Measurements from ENCODE around the gene RAB6A.

The RAB6A gene

GRCh38 chr11:73663604-73664495 is 97.0 kb downstream of the RAB6A start:
- no peak for TF ChIP-seq REST (IDR thresholded peaks at IDR 0.05; ENCODE audit: insufficient replicate concordance, low read depth)
- TF ChIP-seq GABPA (IDR thresholded peaks at IDR 0.05; ENCODE audit: low read depth): no peak
- no peak for TF ChIP-seq CTCF (IDR thresholded peaks at IDR 0.05; ENCODE audit: insufficient read depth, low read length)
- no peak for TF ChIP-seq POLR2AphosphoS5 (IDR thresholded peaks at IDR 0.05; ENCODE audit: low read depth)
- no peaks in the 10 kb centered on the region for H3K27me3 ChIP-seq (ENCODE audit: insufficient read depth, poor library complexity, severe bottlenecking)
- DNase-seq (ENCODE audit: low read depth in 1 of 2, low spot score in 1 of 2): no peak
- no peak overlapping the region for H3K4me3 ChIP-seq (replicated peaks; ENCODE audit: insufficient read depth, low read length)
- H3K27ac ChIP-seq (replicated peaks): no peak overlapping the region

GRCh38 chr11:73662445-73663157 is 98.3 kb downstream of the RAB6A start:
- Histone ChIP-seq H3K4me3 (replicated peaks; ENCODE audit: insufficient read depth, low read length) (no peak overlapping the region), H3K27ac (replicated peaks) (no peak overlapping the region), H3K27me3 (ENCODE audit: insufficient read depth, poor library complexity, severe bottlenecking) (no peaks in the 10 kb centered on the region)
- no peak for TF ChIP-seq CTCF (IDR thresholded peaks at IDR 0.05; ENCODE audit: insufficient read depth, low read length)
- TF ChIP-seq GABPA (IDR thresholded peaks at IDR 0.05; ENCODE audit: low read depth): no peak
- DNase-seq (ENCODE audit: low read depth in 1 of 2, low spot score in 1 of 2): no peak

- peak; percentile 54 to 86 for DNase-seq (ENCODE audit: low read depth in 1 of 2, low spot score in 1 of 2)
- Histone ChIP-seq H3K4me3 (replicated peaks; ENCODE audit: insufficient read depth, low read length) (peak overlapping the region; percentile 30), H3K27ac (replicated peaks) (no peak overlapping the region; the same call in 1 of the 2 replicates), H3K27me3 (ENCODE audit: insufficient read depth, poor library complexity, severe bottlenecking) (no peaks in the 10 kb centered on the region)
- TF ChIP-seq CTCF (IDR thresholded peaks at IDR 0.05; ENCODE audit: insufficient read depth, low read length) (peak; percentile 92), POLR2AphosphoS5 (IDR thresholded peaks at IDR 0.05; ENCODE audit: low read depth) (no peak; the same call in 1 of the 2 replicates)
These were observed 99.7 kb downstream of the RAB6A start for GRCh38 chr11:73661035-73661628.

GRCh38 chr11:73660497-73661034 is 100.3 kb downstream of the RAB6A start:
- Histone ChIP-seq H3K27me3 (ENCODE audit: insufficient read depth, poor library complexity, severe bottlenecking) (no peaks in the 10 kb centered on the region), H3K4me3 (replicated peaks; ENCODE audit: insufficient read depth, low read length) (no peak overlapping the region), H3K27ac (replicated peaks) (no peak overlapping the region)
- DNase-seq (ENCODE audit: low read depth in 1 of 2, low spot score in 1 of 2): no peak
- no peak for TF ChIP-seq SPI1 (IDR thresholded peaks at IDR 0.05; ENCODE audit: borderline replicate concordance, low read depth)
- TF ChIP-seq POLR2AphosphoS5 (IDR thresholded peaks at IDR 0.05; ENCODE audit: low read depth): 0 out of 2 replicates have a peak, but pooled peaks have one; percentile 4

Data from HL-60 (cell line).